ENCODE measurements around the gene BICDL1.

- no peak for TF ChIP-seq CTCF (conservative IDR thresholded peaks at IDR 0.05)
- no peak for TF ChIP-seq EZH2 (IDR thresholded peaks at IDR 0.05; ENCODE audit: low read depth)
Observed at GRCh38 chr12:120098756-120099470, 109.9 kb downstream of the BICDL1 start.

Measured in PC-9 (cell line).